DND-41 (cell line): ENCODE data around the gene REEP6.

Source experiments
- ATAC-seq: fragments of 200-7000 bp; cut with Tn5 transposase; 3 replicates; pipeline ENCODE4 v1.9.1; 2021; ENCODE audit warnings: low read depth; ENCODE audit not compliant: insufficient read depth
- DNase-seq: peaks from one replicate; pipeline ENCODE4 v3.0.0-alpha.2; 2020
- H2AFZ ChIP-seq: 2 replicates; pipeline ENCODE4 v1.6.0; 2012; ENCODE audit warnings: low read depth, low read length
- H3K27ac ChIP-seq: 2 replicates; pipeline ENCODE4 v1.5.1; 2012; ENCODE audit warnings: low read length, inconsistent platforms
- H3K27me3 ChIP-seq: fragments of 200-600 bp; sonication (generic); 2 replicates; pipeline ENCODE4 v1.6.0; 2012; ENCODE audit warnings: low read length, mild to moderate bottlenecking, inconsistent platforms; ENCODE audit not compliant: insufficient read depth, poor library complexity
- H3K36me3 ChIP-seq: 2 replicates; pipeline ENCODE4 v1.5.1; 2012; ENCODE audit warnings: low read length, inconsistent platforms; ENCODE audit not compliant: insufficient read depth
- H3K4me1 ChIP-seq: 2 replicates; pipeline ENCODE4 v1.5.1; 2012; ENCODE audit warnings: mild to moderate bottlenecking, low read length; ENCODE audit not compliant: insufficient read depth
- H3K4me2 ChIP-seq: 2 replicates; pipeline ENCODE4 v1.6.0; 2012; ENCODE audit warnings: mild to moderate bottlenecking, moderate library complexity, low read length, inconsistent platforms; ENCODE audit not compliant: insufficient read depth
- H3K4me3 ChIP-seq, 2 experiments: fragments of 200-600 bp in 1 of 2; shearing (Covaris generic) in 1 of 2; 2 replicates each; pipeline ENCODE4 v1.5.1; 2012 to 2016; ENCODE audit warnings: inconsistent platforms in 2 of 2, low read length in 2 of 2, mild to moderate bottlenecking in 2 of 2, low read depth in 1 of 2, moderate library complexity in 1 of 2
- H3K79me2 ChIP-seq: 2 replicates; pipeline ENCODE4 v1.6.0; 2012; ENCODE audit warnings: low read length, inconsistent platforms; ENCODE audit not compliant: insufficient read depth
- H3K9ac ChIP-seq: 2 replicates; pipeline ENCODE4 v1.6.0; 2012; ENCODE audit warnings: low read depth, mild to moderate bottlenecking, inconsistent platforms, low read length, moderate library complexity
- H3K9me3 ChIP-seq: 2 replicates; pipeline ENCODE4 v1.5.1; 2012; ENCODE audit warnings: low read length, moderate library complexity, mild to moderate bottlenecking, inconsistent platforms; ENCODE audit not compliant: insufficient read depth, severe bottlenecking
- H4K20me1 ChIP-seq: 2 replicates; pipeline ENCODE4 v1.6.0; 2012; ENCODE audit warnings: low read length; ENCODE audit not compliant: insufficient read depth
- CTCF ChIP-seq: IDR thresholded peaks from 2 replicates; pipeline ENCODE4 v1.5.1; 2012; ENCODE audit warnings: borderline replicate concordance, low read length, moderate library complexity, mild to moderate bottlenecking; ENCODE audit not compliant: poor library complexity, severe bottlenecking; ENCODE audit errors: extremely low read depth
- EZH2 ChIP-seq: IDR thresholded peaks from 3 replicates; pipeline ENCODE4 v1.6.1; 2012; ENCODE audit warnings: borderline replicate concordance, low read depth, mild to moderate bottlenecking, moderate library complexity, low read length, inconsistent platforms; ENCODE audit not compliant: severe bottlenecking

REEP6 gene

DNA sequence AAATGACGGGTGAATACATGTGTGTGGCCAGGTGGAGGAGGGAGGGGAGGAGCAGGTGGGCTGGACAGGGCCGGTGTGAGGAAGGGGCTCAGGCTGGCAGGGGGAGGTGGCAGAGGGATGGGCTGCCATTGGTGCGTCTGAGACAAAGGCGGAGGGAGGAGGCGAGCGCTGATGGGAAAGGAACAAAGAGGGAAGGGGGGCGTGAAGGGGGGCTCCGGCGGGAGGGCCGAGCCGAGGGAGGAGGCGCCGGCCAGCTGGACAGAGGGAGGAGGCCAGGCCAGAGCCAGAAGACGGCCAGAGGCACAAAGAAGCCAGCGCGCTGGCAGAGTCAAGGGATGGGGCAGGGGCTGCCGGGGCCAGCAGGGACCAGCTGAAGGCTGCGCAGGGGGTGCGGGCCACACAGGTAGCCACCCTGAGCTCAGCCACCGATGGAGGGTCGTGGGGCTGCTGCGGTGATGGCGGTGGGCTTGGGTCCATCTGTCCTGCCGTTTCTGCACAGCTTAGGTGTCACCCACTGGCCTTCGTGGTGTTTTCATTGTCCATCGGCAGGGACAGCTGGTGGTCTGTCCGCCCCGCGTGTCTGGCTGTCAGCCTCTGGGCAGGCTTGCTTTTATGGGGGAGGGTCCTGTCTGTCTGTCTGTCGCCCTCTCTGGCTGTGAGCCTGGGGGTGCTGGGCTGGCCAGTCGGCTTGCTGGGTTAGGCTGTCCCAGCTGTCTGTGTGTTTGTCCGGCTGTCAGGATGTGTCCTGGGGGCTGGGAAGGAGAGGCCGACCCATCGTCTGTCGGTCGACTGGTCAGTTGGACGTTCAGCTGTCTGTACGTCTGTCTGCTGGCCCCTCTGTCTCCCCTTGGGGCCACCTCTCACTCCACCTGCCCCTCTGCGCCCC lies 38.8 kb upstream of the REEP6 start:
- H2AFZ ChIP-seq: no peak overlapping the region
- H4K20me1 ChIP-seq: peaks cover 43% of the 10 kb centered on the region
- peaks cover 15% of the 10 kb centered on the region for H3K4me1 ChIP-seq
- H3K4me3 ChIP-seq: no peak overlapping the region
- peaks cover 7% of the 10 kb centered on the region for H3K27me3 ChIP-seq
- DNase-seq: no peak
- H3K9me3 ChIP-seq: no peaks in the 10 kb centered on the region
- no peak overlapping the region for H3K9ac ChIP-seq
- no peaks in the 10 kb centered on the region for H3K79me2 ChIP-seq
- no peak overlapping the region for H3K27ac ChIP-seq
- TF ChIP-seq CTCF (no peak), EZH2 (no peak)
- H3K4me2 ChIP-seq: no peak overlapping the region
- H3K36me3 ChIP-seq: no peaks in the 10 kb centered on the region
- no peak for ATAC-seq

GRCh38 chr19:1452802-1453524 lies 38.0 kb upstream of the REEP6 start:
- no peak for ATAC-seq
- Histone ChIP-seq H3K4me2 (no peak overlapping the region), H4K20me1 (peaks cover 36% of the 10 kb centered on the region), H3K9me3 (no peaks in the 10 kb centered on the region), H3K9ac (no peak overlapping the region), H3K36me3 (no peaks in the 10 kb centered on the region), H3K27me3 (peaks cover 7% of the 10 kb centered on the region), H3K4me1 (peaks cover 15% of the 10 kb centered on the region), H3K79me2 (no peaks in the 10 kb centered on the region), H2AFZ (no peak overlapping the region), H3K27ac (no peak overlapping the region), H3K4me3 (no peak overlapping the region)
- no peak for DNase-seq
- TF ChIP-seq EZH2: no peak
- no peak for TF ChIP-seq CTCF

DNA sequence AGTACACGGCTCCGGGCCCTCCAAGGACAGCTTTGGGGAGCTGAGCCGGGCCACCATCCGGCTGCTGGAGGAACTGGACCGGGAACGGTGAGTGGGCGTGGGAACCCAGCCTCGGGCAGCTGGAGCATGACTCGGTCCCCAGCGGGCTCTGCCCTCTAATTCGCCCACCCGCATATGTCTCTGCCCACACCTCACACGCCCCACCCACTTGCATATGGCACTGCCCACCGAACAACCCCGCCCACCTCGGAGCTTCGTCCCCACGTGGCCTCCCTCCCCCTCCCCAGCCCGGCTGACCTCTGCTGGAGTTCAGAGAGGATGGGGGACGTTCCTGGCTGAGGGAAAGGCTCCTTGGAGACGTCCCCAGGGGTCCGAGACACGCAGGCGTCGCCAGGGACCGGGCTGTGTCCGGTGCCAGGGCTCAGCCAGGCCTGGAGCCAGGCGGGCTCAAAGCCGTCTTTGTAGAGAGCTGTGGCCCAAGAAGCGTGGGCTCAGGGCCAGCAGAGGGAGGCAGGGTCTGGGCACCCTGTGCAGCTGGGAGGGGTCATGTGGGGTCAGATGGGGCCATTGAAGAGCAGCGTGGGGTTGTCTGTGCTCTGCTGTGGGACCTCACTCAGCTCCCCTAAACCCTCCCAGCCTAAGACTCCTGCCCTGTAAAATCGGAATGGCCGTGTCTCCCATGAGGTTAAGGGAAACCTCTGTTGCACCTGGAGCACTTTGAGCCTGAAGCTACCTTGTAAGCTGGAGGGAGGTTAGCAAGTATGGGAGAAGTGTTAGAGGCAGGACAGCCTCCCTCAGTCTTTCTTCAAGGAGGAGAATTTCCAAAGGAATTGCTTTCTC lies 37.2 kb upstream of the REEP6 start:
- DNase-seq (no peak), ATAC-seq (no peak)
- H3K4me1 ChIP-seq: peaks cover 15% of the 10 kb centered on the region
- no peak overlapping the region for H3K4me3 ChIP-seq
- TF ChIP-seq CTCF (no peak), EZH2 (no peak)
- H3K9ac ChIP-seq: no peak overlapping the region
- no peak overlapping the region for H2AFZ ChIP-seq
- no peaks in the 10 kb centered on the region for H3K79me2 ChIP-seq
- H3K9me3 ChIP-seq: no peaks in the 10 kb centered on the region
- H3K27me3 ChIP-seq: peaks cover 7% of the 10 kb centered on the region
- H3K36me3 ChIP-seq: no peaks in the 10 kb centered on the region
- no peak overlapping the region for H3K4me2 ChIP-seq
- peaks cover 36% of the 10 kb centered on the region for H4K20me1 ChIP-seq
- H3K27ac ChIP-seq: no peak overlapping the region
